HepG2 (cell line): ENCODE results near the gene BLOC1S1. TPM values are rescaled to one million over a fixed set of nuclear protein-coding genes. Genes with fewer than 3 reads are reported as not detected.

Experiments
- BRF2 ChIP-seq: sonication (generic); formaldehyde crosslinking; IDR thresholded peaks from 2 replicates; pipeline ENCODE4 v1.8.1; 2022; ENCODE audit warnings: mild to moderate bottlenecking, missing genetic modification reagents
- GZF1 ChIP-seq: sonication (generic); formaldehyde crosslinking; IDR thresholded peaks from 2 replicates; pipeline ENCODE4 v1.5.1; 2020; ENCODE audit warnings: mild to moderate bottlenecking, missing genetic modification reagents
- KDM4B ChIP-seq: sonication (generic); formaldehyde crosslinking; IDR thresholded peaks from 2 replicates; pipeline ENCODE4 v1.4.0; 2020; ENCODE audit warnings: missing genetic modification reagents
- NR2F6 ChIP-seq, 2 experiments: IDR thresholded peaks; 2 replicates each; pipeline ENCODE4 v1.6.1; 2016; ENCODE audit warnings: antibody characterized with exemption in 1 of 2, mild to moderate bottlenecking in 1 of 2
- REPIN1 ChIP-seq: sonication (generic); formaldehyde crosslinking; IDR thresholded peaks from 2 replicates; pipeline ENCODE4 v1.8.0; 2022; ENCODE audit warnings: missing genetic modification reagents, low read depth, mild to moderate bottlenecking, borderline replicate concordance
- SALL2 ChIP-seq: sonication (generic); formaldehyde crosslinking; IDR thresholded peaks from 2 replicates; pipeline ENCODE4 v1.8.1; 2023; ENCODE audit warnings: mild to moderate bottlenecking, missing genetic modification reagents, inconsistent platforms
- SIN3B ChIP-seq: fragments of 150-350 bp; IDR thresholded peaks from 2 replicates; pipeline ENCODE4 v1.6.1; 2014; ENCODE audit warnings: low read length
- TCF7 ChIP-seq: sonication (generic); IDR thresholded peaks from 2 replicates; pipeline ENCODE4 v1.6.1; 2016; ENCODE audit warnings: antibody characterized with exemption, low read depth
- TIGD3 ChIP-seq: sonication (generic); formaldehyde crosslinking; IDR thresholded peaks from 2 replicates; pipeline ENCODE4 v1.5.1; 2020; ENCODE audit warnings: mild to moderate bottlenecking, missing genetic modification reagents, borderline replicate concordance
- ZMYM2 ChIP-seq: sonication (generic); formaldehyde crosslinking; IDR thresholded peaks from 2 replicates; pipeline ENCODE4 v1.8.0; 2022; ENCODE audit warnings: mild to moderate bottlenecking, missing genetic modification reagents
- ZNF333 ChIP-seq: sonication (generic); formaldehyde crosslinking; IDR thresholded peaks from 2 replicates; pipeline ENCODE4 v1.4.0; 2020; ENCODE audit warnings: mild to moderate bottlenecking, missing genetic modification reagents, borderline replicate concordance
- ZNF446 ChIP-seq: sonication (generic); formaldehyde crosslinking; IDR thresholded peaks from 2 replicates; pipeline ENCODE4 v1.5.0; 2020; ENCODE audit warnings: mild to moderate bottlenecking, missing genetic modification reagents
- ZNF570 ChIP-seq: sonication (generic); formaldehyde crosslinking; IDR thresholded peaks from 2 replicates; pipeline ENCODE4 v1.4.0; 2020; ENCODE audit warnings: mild to moderate bottlenecking, missing genetic modification reagents, borderline replicate concordance
- ZNF713 ChIP-seq: sonication (generic); formaldehyde crosslinking; IDR thresholded peaks from 2 replicates; pipeline ENCODE4 v1.4.0; 2020; ENCODE audit warnings: mild to moderate bottlenecking, missing genetic modification reagents
- ZNF749 ChIP-seq: sonication (generic); formaldehyde crosslinking; IDR thresholded peaks from 2 replicates; pipeline ENCODE4 v1.8.0; 2022; ENCODE audit warnings: mild to moderate bottlenecking, missing genetic modification reagents, moderate library complexity, borderline replicate concordance
- ZNF816 ChIP-seq: sonication (generic); formaldehyde crosslinking; IDR thresholded peaks from 2 replicates; pipeline ENCODE4 v1.8.0; 2022; ENCODE audit warnings: missing genetic modification reagents, mild to moderate bottlenecking, borderline replicate concordance
- ZNF879 ChIP-seq: sonication (generic); formaldehyde crosslinking; IDR thresholded peaks from 2 replicates; pipeline ENCODE4 v1.8.1; 2023; ENCODE audit warnings: missing genetic modification reagents
- ZNF883 ChIP-seq: sonication (generic); formaldehyde crosslinking; IDR thresholded peaks from 2 replicates; pipeline ENCODE4 v1.5.1; 2020; ENCODE audit warnings: mild to moderate bottlenecking, missing genetic modification reagents; ENCODE audit errors: not compliant biosample characterization
- polyA plus RNA-seq, 8 experiments: library from polyadenylated mRNA; depleted of rRNA in 3 of 8; stranded (reverse) in 7 of 8; unstranded in 1 of 8; fragments of >200 nt; fragmentation: Illumina TruSeq in 4 of 8; extraction: Trizol in 4 of 8; gene quantifications; 2 replicates each; pipeline versions ENCODE4 v1.2.1 to v1.2.3, GENCODE V29; 2011 to 2016; ENCODE audit warnings: low read depth in 4 of 8, missing spikeins in 1 of 8, mixed read lengths in 1 of 8; ENCODE audit not compliant: insufficient read depth in 1 of 8
- total RNA-seq, 5 experiments: library from RNA; depleted of rRNA; stranded (reverse); fragments of >200 nt; fragmentation: Illumina TruSeq; extraction: Trizol; gene quantifications; 2 replicates each; pipeline ENCODE4 v1.2.3, GENCODE V29; 2016; ENCODE audit warnings: low read depth in 1 of 5
- TF ChIP-seq, protein P1 (sequence below): sonication (generic); formaldehyde crosslinking; IDR thresholded peaks from 2 replicates; pipeline ENCODE4 v1.4.0; 2020; ENCODE audit warnings: missing genetic modification reagents
- TF ChIP-seq, protein P2 (sequence below): sonication (generic); formaldehyde crosslinking; IDR thresholded peaks from 2 replicates; pipeline ENCODE4 v1.4.0; 2020; ENCODE audit warnings: mild to moderate bottlenecking, low read depth, missing genetic modification reagents
- TF ChIP-seq, protein P3 (sequence below), 2 experiments: sonication (generic) in 1 of 2; formaldehyde crosslinking in 1 of 2; IDR thresholded peaks; 2 replicates each; pipeline versions ENCODE4 v1.4.0 to v1.6.1; 2018 to 2020; ENCODE audit warnings: missing genetic modification reagents in 2 of 2, borderline replicate concordance in 1 of 2, low read depth in 1 of 2, mild to moderate bottlenecking in 1 of 2, missing biosample characterization in 1 of 2

Gene BLOC1S1
- total and polyA plus RNA-seq, 2 of the 13 experiments (the other 11 are each of a cell fraction or from before 2014, with no cell fraction given) = 55.1 to 95.3 TPM

GRCh38 chr12:55681142-55682077 is 34.4 kb upstream of the BLOC1S1 start (continued):
- TF ChIP-seq, protein P1, sequence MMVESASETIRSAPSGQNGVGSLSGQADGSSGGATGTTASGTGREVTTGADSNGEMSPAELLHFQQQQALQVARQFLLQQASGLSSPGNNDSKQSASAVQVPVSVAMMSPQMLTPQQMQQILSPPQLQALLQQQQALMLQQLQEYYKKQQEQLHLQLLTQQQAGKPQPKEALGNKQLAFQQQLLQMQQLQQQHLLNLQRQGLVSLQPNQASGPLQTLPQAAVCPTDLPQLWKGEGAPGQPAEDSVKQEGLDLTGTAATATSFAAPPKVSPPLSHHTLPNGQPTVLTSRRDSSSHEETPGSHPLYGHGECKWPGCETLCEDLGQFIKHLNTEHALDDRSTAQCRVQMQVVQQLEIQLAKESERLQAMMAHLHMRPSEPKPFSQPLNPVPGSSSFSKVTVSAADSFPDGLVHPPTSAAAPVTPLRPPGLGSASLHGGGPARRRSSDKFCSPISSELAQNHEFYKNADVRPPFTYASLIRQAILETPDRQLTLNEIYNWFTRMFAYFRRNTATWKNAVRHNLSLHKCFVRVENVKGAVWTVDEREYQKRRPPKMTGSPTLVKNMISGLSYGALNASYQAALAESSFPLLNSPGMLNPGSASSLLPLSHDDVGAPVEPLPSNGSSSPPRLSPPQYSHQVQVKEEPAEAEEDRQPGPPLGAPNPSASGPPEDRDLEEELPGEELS = peak; percentile 52; the same call in 1 of the 2 replicates
- TF ChIP-seq BRF2 (CRISPR knock-in tag) (no peak; the same call in 1 of the 2 replicates), ZNF713 (CRISPR knock-in tag) (no peak), NR2F6 (IDR thresholded peaks at IDR 0.05) (no peak), NR2F6 (CRISPR knock-in tag; IDR thresholded peaks at IDR 0.05) (no peak; the same call in none of the 2 replicates), ZNF816 (CRISPR knock-in tag) (peak; percentile 54; the same call in 1 of the 2 replicates), KDM4B (CRISPR knock-in tag) (no peak), ZNF570 (CRISPR knock-in tag) (no peak), TIGD3 (CRISPR knock-in tag) (no peak), SIN3B (no peak), ZNF879 (CRISPR knock-in tag) (no peak), SALL2 (CRISPR knock-in tag) (no peak), ZNF883 (CRISPR knock-in tag) (no peak), TCF7 (no peak), REPIN1 (CRISPR knock-in tag) (peak; percentile 40; the same call in 1 of the 2 replicates), ZNF333 (CRISPR knock-in tag) (0 out of 2 replicates have a peak, but pooled peaks have one; percentile 19), ZMYM2 (CRISPR knock-in tag) (no peak), GZF1 (CRISPR knock-in tag) (no peak), ZNF749 (CRISPR knock-in tag) (no peak), ZNF446 (no peak)
- TF ChIP-seq, protein P2, sequence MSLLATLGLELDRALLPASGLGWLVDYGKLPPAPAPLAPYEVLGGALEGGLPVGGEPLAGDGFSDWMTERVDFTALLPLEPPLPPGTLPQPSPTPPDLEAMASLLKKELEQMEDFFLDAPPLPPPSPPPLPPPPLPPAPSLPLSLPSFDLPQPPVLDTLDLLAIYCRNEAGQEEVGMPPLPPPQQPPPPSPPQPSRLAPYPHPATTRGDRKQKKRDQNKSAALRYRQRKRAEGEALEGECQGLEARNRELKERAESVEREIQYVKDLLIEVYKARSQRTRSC (CRISPR knock-in tag) = no peak
- TF ChIP-seq, protein P3, sequence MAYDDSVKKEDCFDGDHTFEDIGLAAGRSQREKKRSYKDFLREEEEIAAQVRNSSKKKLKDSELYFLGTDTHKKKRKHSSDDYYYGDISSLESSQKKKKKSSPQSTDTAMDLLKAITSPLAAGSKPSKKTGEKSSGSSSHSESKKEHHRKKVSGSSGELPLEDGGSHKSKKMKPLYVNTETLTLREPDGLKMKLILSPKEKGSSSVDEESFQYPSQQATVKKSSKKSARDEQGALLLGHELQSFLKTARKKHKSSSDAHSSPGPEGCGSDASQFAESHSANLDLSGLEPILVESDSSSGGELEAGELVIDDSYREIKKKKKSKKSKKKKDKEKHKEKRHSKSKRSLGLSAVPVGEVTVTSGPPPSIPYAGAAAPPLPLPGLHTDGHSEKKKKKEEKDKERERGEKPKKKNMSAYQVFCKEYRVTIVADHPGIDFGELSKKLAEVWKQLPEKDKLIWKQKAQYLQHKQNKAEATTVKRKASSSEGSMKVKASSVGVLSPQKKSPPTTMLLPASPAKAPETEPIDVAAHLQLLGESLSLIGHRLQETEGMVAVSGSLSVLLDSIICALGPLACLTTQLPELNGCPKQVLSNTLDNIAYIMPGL (CRISPR knock-in tag; IDR thresholded peaks at IDR 0.05; ENCODE audit: borderline replicate concordance in 1 of 2, low read depth in 1 of 2) = peak; percentile 81 to 91
